Activated effector memory CD4-positive, alpha-beta T cell treated with Interleukin-2 at 50 U/mL for 16 hours (primary cell): Measurements from ENCODE around the gene BRD7.

Source experiments
- DNase-seq: peaks from one replicate; pipeline ENCODE4 v3.0.0-alpha.2; 2020

BRD7 gene

GRCh38 chr16:50301626-50302471, 66.9 kb downstream of the BRD7 start:
- no peak for DNase-seq

- DNase-seq = no peak
These were observed 67.7 kb downstream of the BRD7 start for GRCh38 chr16:50300942-50301625.

GRCh38 chr16:50299508-50300105, 69.2 kb downstream of the BRD7 start:
- no peak for DNase-seq

- DNase-seq = no peak
These were observed 69.9 kb downstream of the BRD7 start for GRCh38 chr16:50298591-50299507.

- no peak for DNase-seq
These were observed 70.7 kb downstream of the BRD7 start for GRCh38 chr16:50298075-50298460.

GRCh38 chr16:50297301-50298074, 71.3 kb downstream of the BRD7 start:
- DNase-seq = no peak

- DNase-seq = no peak
These were observed 72.0 kb downstream of the BRD7 start for GRCh38 chr16:50296807-50297206.

GRCh38 chr16:50295541-50296132, 73.2 kb downstream of the BRD7 start:
- DNase-seq = no peak

- DNase-seq = no peak
These were observed 73.8 kb downstream of the BRD7 start for GRCh38 chr16:50294955-50295354.

- DNase-seq = no peak
These were observed 74.6 kb downstream of the BRD7 start for GRCh38 chr16:50293994-50294855.

GRCh38 chr16:50293041-50293783, 75.6 kb downstream of the BRD7 start:
- no peak for DNase-seq

- no peak for DNase-seq
These were observed 76.2 kb downstream of the BRD7 start for GRCh38 chr16:50292566-50292948.

GRCh38 chr16:50291719-50292565, 76.8 kb downstream of the BRD7 start:
- DNase-seq = no peak

GRCh38 chr16:50290856-50291255, 77.9 kb downstream of the BRD7 start:
- no peak for DNase-seq

GRCh38 chr16:50289950-50290764, 78.6 kb downstream of the BRD7 start:
- no peak for DNase-seq

- DNase-seq = no peak
These were observed 79.9 kb downstream of the BRD7 start for GRCh38 chr16:50288920-50289319.

GRCh38 chr16:50288026-50288425, 80.8 kb downstream of the BRD7 start:
- DNase-seq = no peak

GRCh38 chr16:50286681-50287080, 82.1 kb downstream of the BRD7 start:
- no peak for DNase-seq
